DMS153 treated with DMSO at 0.1 percent for 48 hours (cell line): ENCODE results near the gene ACSS1.
A peak's percentile ranks its signal among the peaks of the same experiment; 100 is the strongest.

ENCODE experiments used
- DNase-seq: peaks from one replicate; lab custom pipeline; 2025; ENCODE audit not compliant: unreplicated experiment; lab: John Stamatoyannopoulos, UW

ACSS1 gene

DNA sequence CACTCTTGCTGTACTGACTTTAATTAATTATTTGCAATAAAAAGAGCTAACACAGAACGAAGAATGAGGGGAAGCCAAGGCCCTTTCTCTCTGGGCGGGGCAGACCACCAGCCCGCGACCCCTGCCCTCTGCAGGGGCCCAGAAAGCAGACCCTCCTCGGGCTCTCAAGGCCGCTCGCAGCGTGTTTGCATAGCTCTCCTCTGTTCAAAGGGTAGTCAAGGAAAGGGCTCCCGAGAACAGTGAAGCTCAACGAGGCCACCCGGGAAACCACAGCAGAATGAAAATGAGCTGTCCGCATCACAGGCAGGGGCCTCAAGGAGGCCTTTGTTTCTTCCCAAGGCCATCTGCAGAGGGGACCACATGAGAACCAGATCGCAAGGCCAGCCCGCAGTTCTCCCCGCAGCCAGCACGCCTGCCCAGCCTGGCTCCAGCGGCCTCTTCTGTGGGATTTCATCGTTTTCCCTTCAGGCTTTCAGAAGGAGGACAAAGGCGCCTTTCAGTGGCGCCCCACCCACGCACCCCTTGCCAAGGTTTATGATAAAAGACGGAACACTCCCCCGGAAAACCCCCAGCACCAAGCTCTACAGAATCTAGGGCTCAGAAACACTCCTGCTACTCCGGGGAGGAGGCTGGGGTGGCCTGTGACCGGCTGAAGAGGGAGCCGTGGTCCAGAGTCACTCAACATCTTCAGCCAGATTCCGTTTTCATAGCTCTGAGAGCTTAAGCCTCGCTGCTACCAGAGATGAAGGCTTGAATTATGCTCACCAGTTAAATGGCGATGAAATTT, 25.3 kb downstream of the ACSS1 start:
- DNase-seq = no peak

DNA sequence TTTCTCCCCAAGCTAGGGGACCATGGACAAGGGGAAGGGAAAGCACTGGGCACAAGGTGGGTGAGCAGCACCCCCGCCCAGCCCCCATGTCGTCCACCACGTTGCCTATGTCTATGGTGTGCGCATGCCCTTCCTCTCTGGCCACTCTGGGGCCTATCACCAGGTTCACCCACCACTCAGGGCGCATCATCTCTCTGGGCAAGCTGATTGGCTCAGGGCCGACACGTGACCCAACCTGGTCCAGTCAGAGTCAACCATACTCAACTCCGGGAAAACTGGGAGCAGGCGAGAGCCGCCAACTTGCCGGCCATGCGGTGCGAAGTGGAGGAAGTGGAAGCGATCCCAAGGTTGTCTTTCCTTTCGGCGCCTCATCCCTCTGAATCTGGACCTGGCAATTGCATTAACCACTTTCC, 25.9 kb downstream of the ACSS1 start:
- no peak for DNase-seq

DNA sequence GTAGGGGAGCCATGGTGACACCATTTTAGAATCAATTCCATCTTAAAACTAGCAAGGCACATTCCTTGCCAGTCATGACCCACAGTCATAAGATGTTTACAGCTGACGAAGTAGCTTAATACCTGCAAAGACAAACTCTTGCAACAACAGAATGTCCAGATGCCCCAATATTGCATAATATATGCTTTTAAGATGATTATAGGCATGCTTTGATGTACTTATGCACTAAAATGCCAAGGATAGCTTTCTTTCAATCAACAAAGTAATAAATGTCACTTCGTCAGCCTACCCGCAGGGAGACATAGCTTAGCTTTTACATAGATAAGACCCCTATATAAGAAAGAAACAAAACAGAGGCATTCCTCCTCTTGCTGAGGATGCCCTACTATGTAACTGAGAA, 26.7 kb downstream of the ACSS1 start:
- no peak for DNase-seq

DNA sequence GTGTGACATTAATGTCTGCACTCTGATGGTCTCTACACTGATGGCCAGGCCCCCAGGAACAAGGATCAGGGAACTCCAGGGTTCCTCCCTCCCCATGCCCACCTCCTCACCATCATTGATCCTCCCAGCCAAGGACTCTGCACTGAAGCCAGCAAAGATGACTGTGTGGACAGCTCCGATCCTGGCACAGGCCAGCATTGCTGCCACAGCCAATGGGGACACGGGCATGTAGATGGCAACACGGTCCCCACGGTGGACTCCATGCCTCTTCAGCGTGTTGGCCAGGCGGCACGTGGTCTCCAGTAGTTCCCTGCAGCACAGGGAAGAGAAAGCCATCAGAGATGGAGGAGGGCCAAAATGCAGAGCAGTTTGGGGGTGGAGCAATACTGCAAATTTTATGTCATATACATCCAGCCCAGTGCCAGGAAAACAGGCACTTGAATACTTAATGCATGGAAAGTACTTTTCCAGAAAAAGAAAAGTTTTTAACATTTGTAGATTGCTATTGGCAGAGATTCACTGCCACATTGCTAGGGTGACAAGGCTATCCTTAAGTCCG, 27.2 kb downstream of the ACSS1 start:
- DNase-seq = no peak

DNA sequence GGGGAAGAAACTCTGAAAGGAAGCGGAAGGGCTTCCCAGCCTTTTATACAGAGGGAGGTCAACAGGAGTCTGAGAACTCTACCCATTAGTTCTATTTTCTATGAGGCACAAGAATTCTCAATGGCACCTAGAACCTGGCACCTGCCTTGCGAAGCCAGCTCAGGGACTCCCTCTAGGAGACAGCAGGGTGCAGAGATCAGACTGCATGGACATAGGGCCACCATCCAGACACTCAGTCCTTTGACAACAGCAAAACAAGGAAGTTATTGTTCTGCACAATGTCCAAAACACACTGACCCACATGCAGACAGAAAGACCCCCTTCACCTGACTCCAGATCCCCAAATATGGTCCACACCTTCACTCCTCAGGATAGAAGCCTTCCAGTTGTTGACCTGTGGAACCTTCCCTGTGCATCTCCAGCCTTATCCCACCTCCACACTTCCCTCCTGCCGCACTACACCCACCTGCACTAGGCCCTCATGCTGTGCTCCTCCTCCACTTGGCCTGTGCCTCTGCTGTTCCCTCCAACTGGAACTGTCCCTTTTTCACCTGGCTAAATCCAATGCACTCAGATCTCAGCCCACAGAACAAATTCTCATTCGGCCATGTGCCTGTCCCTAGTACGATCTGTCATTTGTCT, 27.8 kb downstream of the ACSS1 start:
- DNase-seq = no peak

DNA sequence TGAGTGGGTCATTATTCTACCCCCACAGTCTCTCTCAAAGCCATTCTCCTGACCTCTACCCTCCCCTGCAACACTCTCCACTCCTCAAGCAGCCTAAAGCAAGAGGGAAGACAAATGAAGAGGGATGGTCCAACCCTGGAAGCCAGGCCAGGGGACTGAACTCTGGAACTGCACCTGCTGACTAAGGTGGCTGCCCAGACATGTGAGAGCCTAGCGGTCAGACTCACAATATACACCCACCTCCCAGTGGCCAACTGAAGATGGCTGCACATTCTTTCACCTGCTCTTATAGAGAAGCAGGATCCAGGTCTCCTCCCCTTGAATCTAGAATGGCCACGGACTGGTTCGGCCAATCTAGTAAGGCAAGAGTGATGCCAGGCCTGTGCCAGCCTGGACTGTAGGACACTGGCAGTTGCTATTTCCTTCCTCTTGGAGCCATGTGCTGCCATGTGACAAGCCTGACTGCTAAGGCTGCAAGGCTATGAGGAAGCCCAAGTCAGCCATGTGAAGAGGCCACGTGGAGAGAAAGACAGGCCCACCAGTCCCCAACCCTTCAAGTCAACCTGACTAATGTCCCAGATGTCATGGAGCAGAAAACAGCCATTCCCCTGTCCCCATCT, 31.8 kb downstream of the ACSS1 start:
- DNase-seq = no peak

DNA sequence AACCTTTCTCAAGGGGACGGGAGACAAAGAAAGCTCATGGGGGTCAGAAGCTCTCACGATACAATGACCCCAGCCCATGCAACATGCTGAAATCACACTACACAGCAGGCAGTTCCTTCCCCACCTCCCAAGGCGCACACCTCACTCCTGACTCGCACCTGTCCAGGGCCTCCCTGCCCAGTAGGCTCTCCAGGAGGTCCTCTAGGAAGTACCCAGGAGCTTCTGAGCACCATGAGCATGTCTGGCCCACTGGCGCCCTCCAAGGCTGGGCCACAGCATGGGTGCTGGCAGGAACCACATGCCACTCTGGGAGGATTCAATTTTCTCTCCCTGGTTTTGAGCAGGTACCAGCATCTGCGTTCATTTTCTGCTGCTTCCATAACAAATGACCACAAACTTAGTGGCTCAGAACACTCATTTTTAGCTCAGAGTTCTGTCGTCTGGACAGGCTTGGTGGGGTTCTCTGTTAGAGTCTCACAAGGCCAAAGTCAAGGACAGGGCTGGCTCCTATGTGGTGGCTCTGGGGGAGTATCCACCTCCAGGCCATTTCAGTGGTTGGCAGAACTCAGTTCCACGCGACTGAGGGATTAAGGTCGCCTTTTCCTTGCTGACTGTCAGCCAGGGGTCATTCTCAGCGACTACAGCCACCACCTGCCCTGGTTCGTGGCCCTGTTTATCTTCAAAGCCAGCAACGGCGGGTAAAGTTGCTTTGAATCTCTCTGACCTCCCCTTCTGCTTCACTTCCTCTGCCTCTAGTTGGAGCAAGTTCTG, 32.7 kb downstream of the ACSS1 start:
- no peak for DNase-seq

DNA sequence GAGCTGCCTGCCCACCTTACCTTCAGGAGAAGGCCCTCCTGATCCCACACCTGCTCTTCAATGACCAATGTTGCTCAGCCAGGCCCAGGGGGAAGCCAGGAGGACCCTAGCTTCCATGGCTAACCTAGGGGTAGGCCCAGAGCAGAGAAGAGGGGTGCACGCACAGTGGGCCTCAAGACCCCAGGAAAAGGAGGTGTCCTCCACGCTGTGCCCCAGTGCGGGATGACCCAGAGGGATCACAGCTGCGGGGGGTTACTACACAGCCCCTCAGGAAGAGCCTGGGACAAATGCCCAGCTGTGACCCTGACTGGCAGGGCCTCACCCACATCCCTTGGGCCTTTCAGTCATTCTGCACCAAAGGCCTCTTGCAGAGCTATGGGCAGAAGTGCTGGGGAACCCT, 33.8 kb downstream of the ACSS1 start:
- no peak for DNase-seq

DNA sequence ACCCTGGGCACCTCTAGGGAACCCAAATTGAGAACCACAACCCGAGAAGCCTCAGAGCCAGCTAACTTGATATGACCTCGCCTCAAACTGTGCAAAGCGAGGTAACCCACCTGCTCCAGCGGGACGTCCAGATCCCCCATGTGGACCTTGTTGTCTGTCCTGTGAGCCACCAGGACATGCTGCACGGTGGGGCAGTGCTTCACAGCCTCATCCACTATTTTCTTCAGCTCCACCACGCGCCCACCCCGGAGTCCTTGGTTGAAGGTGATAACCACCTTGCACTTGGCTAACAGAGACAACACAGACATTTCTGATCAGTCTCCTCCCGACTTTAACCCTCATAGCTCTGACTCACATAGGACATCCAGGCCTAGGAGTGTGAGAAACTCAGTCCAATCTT, 34.6 kb downstream of the ACSS1 start:
- DNase-seq = no peak

DNA sequence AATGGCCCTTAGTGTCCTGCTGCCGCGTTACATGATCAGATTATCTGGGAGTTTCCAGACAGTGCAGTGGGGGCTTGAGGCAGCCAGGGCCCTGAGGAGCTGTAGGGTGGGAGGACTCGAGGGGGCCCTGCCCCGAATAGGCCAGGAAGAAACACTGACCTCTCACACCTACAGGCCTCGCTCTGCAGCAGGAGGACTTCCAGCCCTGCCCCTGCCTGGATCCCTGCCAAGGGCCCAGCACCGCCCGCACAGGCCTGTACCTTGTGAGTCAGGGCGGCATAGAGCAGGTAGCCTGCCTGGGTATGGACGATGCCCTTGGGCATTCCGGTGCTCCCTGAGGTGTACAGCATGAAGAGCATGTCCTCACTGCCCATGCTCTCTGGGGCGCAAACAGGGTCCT, 35.3 kb downstream of the ACSS1 start:
- DNase-seq = no peak

DNA sequence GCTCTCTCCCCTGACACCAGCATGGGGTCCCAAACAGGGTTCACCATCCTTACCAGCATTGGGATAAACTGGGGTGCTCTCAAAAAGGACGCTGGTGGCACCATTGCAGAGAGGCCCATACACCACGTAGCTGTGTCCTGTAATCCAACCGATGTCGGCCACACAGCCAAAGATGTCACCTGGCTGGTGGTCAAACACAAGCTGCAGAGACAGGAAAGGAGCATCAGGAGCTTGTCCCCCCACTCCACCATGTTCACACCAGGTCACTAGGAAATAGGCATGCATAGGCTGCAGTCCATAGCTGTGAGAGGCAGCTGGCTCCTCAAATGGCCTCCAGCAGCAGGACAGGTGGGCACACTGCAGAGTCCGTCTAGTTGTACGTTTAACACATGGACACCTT, 36.6 kb downstream of the ACSS1 start:
- no peak for DNase-seq

DNA sequence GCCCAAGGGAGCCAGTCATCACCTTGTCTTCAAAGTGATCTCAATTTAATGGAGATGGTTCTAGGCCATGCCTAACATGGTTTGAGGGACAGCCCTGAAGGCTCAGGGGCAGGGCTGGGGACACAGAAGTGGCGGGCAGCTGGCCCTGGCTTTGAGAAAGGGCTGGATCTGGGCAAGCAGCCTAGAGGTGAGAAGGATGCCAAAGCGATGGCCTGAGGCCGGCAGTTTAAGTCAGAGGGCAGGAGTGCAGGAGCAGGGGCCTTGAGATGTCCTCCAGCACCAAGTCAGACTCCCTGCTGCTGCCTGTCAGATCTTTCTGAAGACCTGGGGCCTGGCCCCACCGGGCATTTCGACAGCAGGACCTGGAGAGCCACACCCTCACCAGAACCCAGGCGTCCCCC, 37.0 kb downstream of the ACSS1 start:
- no peak for DNase-seq

DNA sequence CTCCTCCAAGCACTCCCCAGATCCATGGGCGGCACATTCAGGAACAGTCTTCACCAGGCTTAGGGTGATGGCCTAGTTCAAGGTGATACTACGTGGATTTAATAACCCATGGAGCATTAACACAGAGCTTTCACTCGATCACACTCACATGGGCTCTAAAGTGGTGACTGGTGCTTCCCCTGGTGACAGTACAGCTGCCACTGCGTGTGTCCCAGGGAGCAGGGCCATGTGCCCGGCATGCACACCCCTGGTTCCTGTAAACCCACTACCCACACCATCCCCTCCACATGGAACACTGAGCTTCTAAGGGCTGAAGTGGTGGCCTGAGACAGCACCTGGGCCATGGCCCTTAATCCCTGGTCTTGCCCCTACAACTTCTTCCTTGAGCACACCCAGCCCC, 37.6 kb downstream of the ACSS1 start:
- DNase-seq = no peak

DNA sequence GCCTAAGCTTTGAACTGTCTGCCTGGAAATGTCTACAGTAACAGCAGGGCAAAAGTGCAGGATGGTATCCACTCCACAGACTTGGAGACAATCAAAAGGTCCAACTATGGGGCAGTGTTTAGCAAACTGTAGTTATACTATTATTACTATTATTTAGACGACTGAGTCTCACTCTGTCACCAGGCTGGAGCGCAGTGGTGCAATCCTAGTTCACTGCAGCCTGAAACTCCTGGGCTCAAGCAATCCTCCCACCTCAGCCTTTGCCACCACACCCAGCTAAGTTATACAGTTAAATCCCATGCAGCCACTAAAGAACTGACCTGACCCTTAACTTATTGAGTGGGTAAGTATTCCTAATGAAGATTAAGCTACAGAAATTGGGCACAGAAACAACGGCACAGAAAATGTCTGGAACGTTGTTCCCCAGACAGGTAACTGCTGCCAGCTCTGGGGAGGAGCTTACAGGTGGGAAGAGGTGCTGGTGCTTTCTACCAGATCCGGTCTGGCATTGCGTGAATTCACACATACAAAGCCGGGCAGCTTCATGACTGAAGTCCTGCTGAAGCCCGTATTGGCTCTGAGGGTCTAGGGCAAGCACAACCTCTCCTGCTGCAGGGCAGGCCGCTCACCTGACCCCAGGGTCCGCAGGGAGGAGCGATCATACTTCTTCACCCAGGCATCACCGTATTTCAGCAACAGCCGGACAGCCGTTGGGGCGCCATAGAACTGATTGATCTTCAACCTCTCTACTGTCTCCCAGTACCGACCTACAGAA, 38.4 kb downstream of the ACSS1 start:
- no peak for DNase-seq

DNA sequence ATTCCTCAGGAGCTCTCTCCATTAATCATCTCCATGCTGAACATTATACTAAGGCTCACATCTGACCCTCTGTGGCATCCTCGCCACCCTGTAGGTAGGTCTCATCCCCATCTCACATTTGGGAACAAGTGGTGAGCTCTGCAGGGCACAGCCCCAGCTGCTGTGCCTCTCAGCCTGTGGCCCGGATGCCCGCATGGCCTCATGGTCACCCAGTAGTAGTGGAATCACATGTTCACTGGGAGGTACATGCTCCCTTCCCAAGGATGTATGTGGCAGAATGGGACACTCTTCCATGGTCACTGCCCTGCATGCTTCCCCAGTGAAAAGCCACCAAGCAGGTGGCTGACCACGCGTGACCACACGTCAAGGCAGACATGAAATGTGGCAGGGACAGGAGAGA, 39.1 kb downstream of the ACSS1 start:
- DNase-seq = no peak

DNA sequence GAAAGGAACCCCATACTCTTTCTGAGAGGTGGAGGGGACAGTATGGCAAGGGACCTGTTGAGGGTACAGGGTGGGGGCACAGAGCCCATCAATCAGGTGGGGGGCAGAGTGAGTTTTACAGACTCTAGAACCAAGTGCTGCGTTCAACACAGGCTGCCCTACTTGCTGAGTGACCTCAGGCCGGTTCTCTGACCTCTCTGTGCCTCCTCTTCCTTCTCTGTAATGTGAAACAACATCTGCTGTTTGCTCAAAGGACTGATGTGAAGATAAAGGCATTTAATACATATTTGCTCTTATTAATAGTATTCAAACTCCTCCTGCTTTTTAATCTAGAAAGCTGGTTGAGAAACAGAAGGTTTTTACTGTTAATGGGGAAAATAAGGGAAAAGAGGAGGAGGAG, 39.5 kb downstream of the ACSS1 start:
- no peak for DNase-seq

DNA sequence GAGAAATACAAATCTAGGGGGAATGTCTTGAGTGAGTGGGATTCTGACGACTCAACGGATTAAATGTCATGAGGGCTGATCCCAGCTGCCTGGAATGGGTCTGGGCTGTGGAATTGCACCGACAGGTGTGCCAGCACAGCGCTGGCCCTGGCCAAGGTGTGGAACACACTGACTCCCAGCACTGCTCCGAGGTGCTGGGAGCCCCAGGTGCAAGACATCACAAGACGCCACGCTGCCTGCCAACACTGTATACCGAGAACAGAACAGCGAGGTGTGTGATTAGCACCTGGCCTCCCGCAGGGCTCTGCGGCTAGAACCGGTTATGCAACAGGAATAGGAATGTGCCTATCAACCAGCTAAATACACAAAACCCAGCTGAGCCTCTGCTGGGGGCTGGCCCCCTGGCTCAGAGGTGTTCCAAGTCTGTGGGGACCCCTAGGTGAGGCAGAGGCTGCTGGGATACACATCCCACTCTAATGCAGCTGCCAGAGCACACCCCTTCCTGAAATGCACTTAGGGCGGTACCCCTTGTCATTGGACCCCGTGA, 40.6 kb downstream of the ACSS1 start:
- peak; percentile 53 for DNase-seq

DNA sequence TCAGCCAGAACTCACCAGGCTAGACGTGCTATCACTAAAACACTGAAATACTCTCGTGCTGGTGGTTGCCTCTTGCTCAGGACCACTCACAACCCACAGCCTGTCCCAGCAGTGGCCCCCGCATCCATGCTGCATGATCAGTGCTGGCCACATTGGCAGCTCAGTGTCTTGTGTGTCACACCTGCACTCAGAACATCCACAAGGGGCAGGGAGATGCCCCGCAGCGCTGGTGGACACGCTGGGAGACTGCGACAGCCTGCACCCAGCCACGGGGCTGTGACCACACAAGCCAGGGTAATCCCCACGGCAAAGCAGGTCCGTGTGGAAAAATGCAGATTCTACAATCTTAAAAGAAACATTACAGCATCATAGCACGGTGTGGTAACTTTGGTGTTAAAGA, 41.5 kb downstream of the ACSS1 start:
- DNase-seq = no peak

DNA sequence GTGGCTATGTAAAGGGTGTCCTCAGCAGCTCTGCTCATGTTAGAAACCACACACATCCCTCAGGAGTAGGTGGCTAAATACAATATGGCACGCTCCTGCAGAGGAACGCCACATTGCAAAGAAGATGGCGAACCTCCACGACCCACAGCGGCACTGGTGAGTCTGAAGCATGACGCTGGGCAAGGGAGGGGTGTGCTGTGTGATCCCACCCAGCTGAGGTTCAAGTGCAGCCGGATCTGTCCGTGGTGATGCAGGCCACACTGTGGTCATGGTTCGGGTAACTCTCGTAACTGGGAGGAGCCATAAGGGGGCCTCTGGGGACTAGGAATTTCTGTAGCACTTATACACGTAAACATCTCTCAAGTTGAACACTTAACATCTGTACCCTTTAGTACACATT, 42.0 kb downstream of the ACSS1 start:
- no peak for DNase-seq

DNA sequence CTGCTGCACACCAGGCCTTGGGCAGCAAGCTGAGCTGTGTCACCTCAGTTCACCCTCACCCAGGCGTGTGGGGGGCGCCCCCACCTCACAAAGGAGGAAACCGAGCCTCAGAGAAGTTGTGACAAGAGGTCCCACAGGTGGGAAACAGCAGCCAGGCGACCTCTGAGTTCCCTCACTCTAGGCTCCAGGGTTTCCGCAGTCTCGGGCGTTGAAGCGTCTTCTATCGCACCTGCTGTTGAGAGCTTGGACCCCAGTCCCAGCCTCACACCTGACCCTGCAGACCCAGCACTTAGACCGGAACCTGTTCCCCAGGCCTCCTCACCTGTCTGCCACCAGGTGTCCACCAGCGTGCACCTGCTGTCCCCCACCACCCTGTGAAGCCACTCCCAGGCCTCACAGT, 43.1 kb downstream of the ACSS1 start:
- DNase-seq = no peak
